HEK293 (cell line): ENCODE measurements around the gene PPIA.

Source experiments
- KLF9 ChIP-seq: fragments of 450-650 bp; formaldehyde crosslinking; IDR thresholded peaks from 2 replicates; pipeline ENCODE4 v1.5.1; 2016; ENCODE audit warnings: missing biosample characterization, missing genetic modification characterization, low read depth
- ZFP3 ChIP-seq: fragments of 450-650 bp; formaldehyde crosslinking; IDR thresholded peaks from 2 replicates; pipeline ENCODE4 v1.5.1; 2016; ENCODE audit warnings: low read depth, missing biosample characterization, missing genetic modification characterization
- ZNF558 ChIP-seq: fragments of 450-650 bp; formaldehyde crosslinking; IDR thresholded peaks from 2 replicates; pipeline ENCODE4 v1.5.1; 2016; ENCODE audit warnings: missing biosample characterization, missing genetic modification characterization
- TF ChIP-seq, protein P1 (sequence below): fragments of 450-650 bp; formaldehyde crosslinking; IDR thresholded peaks from 2 replicates; pipeline ENCODE4 v1.5.1; 2016; ENCODE audit warnings: missing biosample characterization, missing genetic modification characterization

DNA sequence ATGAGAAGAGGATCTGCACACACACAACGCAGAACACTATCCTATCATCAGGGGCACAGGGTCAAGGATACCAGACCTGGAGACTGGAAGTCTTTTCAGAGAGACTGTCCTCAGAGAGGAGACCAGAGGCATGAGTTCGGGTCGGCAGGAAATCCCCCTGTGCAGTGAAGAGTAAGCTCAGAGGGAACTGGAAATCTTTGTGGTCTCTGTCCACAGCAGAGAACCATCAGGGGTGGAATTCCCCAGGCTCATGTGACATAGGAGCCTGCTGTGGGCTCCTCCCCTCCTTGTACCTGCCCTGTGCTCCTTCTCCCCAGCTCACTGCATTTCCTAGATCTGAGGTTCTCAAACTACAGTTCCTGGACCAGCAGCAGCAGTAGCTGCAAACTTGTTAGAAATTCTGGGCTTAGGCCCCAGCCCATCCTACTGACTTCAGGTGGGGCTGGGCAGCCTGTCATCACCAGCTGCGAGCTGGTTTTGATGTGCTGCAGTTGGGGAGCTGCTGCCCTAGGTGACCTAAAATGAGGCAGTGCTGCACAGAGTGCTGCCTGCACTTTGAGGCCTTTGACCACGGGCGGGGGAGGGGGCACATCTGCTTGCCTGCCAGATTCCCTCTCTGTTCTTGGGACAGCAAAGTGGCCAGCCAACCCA, 45.4 kb upstream of the PPIA start:
- TF ChIP-seq, protein P1, sequence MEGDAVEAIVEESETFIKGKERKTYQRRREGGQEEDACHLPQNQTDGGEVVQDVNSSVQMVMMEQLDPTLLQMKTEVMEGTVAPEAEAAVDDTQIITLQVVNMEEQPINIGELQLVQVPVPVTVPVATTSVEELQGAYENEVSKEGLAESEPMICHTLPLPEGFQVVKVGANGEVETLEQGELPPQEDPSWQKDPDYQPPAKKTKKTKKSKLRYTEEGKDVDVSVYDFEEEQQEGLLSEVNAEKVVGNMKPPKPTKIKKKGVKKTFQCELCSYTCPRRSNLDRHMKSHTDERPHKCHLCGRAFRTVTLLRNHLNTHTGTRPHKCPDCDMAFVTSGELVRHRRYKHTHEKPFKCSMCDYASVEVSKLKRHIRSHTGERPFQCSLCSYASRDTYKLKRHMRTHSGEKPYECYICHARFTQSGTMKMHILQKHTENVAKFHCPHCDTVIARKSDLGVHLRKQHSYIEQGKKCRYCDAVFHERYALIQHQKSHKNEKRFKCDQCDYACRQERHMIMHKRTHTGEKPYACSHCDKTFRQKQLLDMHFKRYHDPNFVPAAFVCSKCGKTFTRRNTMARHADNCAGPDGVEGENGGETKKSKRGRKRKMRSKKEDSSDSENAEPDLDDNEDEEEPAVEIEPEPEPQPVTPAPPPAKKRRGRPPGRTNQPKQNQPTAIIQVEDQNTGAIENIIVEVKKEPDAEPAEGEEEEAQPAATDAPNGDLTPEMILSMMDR, result no peak
- TF ChIP-seq ZFP3 (tag by site-specific recombination), result no peak
- no peak for TF ChIP-seq ZNF558
- no peak for TF ChIP-seq KLF9 (tag by site-specific recombination)
